NCI-H460 (cell line): ENCODE measurements around the gene CHI3L1. TPM values are rescaled to one million over a fixed set of nuclear protein-coding genes. Genes with fewer than 3 reads are reported as not detected.

Experiments used
- DNase-seq: peaks from one replicate; pipeline ENCODE4 v3.0.0-alpha.2; 2016; ENCODE audit warnings: low read depth; ENCODE audit errors: extremely low read depth
- total RNA-seq: library from RNA; depleted of rRNA; stranded (reverse); fragments of >200 nt; shearing (Covaris generic); gene quantifications from 2 replicates; pipeline ENCODE4 v1.2.3, GENCODE V29; 2014

Gene CHI3L1
- total RNA-seq, 1 experiment from 2014 or later: not detected

- no peak for DNase-seq
Observed at GRCh38 chr1:203153051-203153988, 33.2 kb downstream of the CHI3L1 start.

- DNase-seq: no peak
Observed at GRCh38 chr1:203152158-203153034, 34.1 kb downstream of the CHI3L1 start.

- no peak for DNase-seq
Observed at GRCh38 chr1:203151362-203152157, 34.9 kb downstream of the CHI3L1 start.

- DNase-seq: no peak
Observed at GRCh38 chr1:203150511-203151297, 35.8 kb downstream of the CHI3L1 start.

- no peak for DNase-seq
Observed at GRCh38 chr1:203149188-203149840, 37.2 kb downstream of the CHI3L1 start.

GRCh38 chr1:203148579-203148978, 37.9 kb downstream of the CHI3L1 start:
- no peak for DNase-seq

GRCh38 chr1:203148127-203148526, 38.4 kb downstream of the CHI3L1 start:
- DNase-seq: no peak

- DNase-seq: no peak
Observed at GRCh38 chr1:203147376-203147775, 39.1 kb downstream of the CHI3L1 start.

- no peak for DNase-seq
Observed at GRCh38 chr1:203146537-203146936, 40.0 kb downstream of the CHI3L1 start.

- no peak for DNase-seq
Observed at GRCh38 chr1:203146042-203146369, 40.5 kb downstream of the CHI3L1 start.

- DNase-seq: no peak
Observed at GRCh38 chr1:203145321-203146041, 41.0 kb downstream of the CHI3L1 start.

- DNase-seq: no peak
Observed at GRCh38 chr1:203144661-203145060, 41.8 kb downstream of the CHI3L1 start.

GRCh38 chr1:203143641-203144040, 42.9 kb downstream of the CHI3L1 start:
- DNase-seq: no peak

GRCh38 chr1:203142684-203143408, 43.7 kb downstream of the CHI3L1 start:
- DNase-seq: no peak

GRCh38 chr1:203142124-203142523, 44.4 kb downstream of the CHI3L1 start:
- no peak for DNase-seq

- DNase-seq: no peak
Observed at GRCh38 chr1:203140743-203141520, 45.6 kb downstream of the CHI3L1 start.

- DNase-seq: no peak
Observed at GRCh38 chr1:203139976-203140475, 46.5 kb downstream of the CHI3L1 start.
